NB4 (cell line): Measurements from ENCODE around the gene PNPO.

ENCODE experiments used
- DNase-seq: peaks from one replicate; pipeline ENCODE4 v3.0.0; 2010; ENCODE audit warnings: low read depth
- H3K4me3 ChIP-seq: one replicate; pipeline ENCODE4 v1.5.1; 2011; ENCODE audit warnings: mild to moderate bottlenecking, low read depth, low read length, moderate library complexity
- MYC ChIP-seq: IDR thresholded peaks from 2 replicates; pipeline ENCODE4 v1.6.1; 2011; ENCODE audit warnings: low read depth, low read length
- POLR2A ChIP-seq: IDR thresholded peaks from 2 replicates; pipeline ENCODE4 v1.6.1; 2011; ENCODE audit warnings: mild to moderate bottlenecking; ENCODE audit not compliant: insufficient read length; ENCODE audit errors: extremely low read depth
- TF ChIP-seq, protein P1 (sequence below): IDR thresholded peaks from one replicate; pipeline ENCODE4 v1.5.1; 2012; ENCODE audit warnings: low read depth, low read length
- TF ChIP-seq, protein P2 (sequence below): IDR thresholded peaks from 2 replicates; pipeline ENCODE4 v1.6.1; 2011; ENCODE audit warnings: low read depth, low read length

The PNPO gene

DNA sequence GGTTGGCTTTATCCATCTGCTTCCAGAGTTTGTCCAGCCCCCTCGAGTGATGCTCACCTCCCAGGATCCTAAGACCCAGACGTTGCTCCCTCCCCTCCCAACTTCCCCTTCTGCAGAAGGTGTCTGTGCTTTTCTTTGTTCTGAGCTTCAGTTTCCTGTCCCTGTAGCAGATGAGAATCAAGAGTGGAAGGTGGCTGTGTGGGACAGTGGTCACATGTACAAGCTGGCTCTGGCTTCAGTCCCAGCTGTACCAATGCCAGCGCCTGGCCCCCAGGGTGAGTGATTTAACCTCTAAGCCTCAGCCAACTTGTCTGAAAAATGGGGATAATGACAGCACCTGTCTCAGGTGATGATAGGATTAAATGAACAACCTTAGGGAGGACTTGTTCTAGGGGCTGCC is 8.6 kb downstream of the PNPO start:
- no peak for DNase-seq
- TF ChIP-seq POLR2A = no peak
- TF ChIP-seq, protein P1, sequence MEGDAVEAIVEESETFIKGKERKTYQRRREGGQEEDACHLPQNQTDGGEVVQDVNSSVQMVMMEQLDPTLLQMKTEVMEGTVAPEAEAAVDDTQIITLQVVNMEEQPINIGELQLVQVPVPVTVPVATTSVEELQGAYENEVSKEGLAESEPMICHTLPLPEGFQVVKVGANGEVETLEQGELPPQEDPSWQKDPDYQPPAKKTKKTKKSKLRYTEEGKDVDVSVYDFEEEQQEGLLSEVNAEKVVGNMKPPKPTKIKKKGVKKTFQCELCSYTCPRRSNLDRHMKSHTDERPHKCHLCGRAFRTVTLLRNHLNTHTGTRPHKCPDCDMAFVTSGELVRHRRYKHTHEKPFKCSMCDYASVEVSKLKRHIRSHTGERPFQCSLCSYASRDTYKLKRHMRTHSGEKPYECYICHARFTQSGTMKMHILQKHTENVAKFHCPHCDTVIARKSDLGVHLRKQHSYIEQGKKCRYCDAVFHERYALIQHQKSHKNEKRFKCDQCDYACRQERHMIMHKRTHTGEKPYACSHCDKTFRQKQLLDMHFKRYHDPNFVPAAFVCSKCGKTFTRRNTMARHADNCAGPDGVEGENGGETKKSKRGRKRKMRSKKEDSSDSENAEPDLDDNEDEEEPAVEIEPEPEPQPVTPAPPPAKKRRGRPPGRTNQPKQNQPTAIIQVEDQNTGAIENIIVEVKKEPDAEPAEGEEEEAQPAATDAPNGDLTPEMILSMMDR = no peak
- no peak for TF ChIP-seq MYC
- TF ChIP-seq, protein P2, sequence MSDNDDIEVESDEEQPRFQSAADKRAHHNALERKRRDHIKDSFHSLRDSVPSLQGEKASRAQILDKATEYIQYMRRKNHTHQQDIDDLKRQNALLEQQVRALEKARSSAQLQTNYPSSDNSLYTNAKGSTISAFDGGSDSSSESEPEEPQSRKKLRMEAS = no peak
- no peak overlapping the region for H3K4me3 ChIP-seq

- TF ChIP-seq, protein P1 = no peak
- no peak for TF ChIP-seq MYC
- TF ChIP-seq, protein P2 = no peak
- TF ChIP-seq POLR2A = no peak
- no peak for DNase-seq
- H3K4me3 ChIP-seq = no peak overlapping the region
Measured at GRCh38 chr17:47950448-47950847, 9.1 kb downstream of the PNPO start.

DNA sequence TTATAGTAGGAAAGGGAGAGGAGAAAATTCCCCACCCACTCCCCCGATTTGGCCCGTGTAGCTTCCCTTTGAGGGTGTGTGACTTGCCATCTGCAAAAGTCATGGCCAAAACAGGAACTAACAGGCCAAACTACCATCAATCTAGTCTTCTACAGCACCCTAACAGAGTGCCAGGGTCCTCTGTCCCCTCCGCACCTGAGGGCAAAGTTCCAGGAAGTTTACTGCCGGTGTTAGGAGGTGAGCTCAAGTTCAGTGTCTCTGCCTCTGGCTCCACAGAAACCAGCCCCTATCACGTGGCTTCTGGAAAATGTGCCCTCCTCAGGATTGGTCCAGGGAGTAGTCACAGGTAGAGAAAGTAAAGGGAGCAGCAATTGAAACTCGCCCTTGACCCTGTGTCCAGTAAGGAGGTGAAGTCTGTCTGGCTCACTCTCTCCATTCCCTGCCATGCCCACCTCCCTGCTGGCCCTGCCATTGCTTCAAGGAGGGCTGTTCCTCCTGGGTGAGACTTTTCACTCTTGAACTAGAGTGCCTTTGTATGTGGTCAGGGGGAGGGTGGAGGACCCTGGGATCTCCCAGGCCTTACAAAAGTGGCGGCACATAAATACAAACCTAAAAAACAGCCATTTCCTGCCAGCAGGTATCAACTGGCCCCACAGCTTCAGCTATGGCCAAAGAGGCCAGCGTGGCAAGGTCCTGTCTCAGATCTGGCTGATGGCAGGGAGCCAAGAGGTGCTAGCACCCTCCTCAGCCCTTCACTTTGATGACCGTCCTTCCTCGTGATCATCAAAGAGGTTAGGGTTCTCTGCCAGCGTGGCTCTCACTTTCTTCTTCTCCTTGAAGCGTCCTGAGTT is 11.0 kb downstream of the PNPO start:
- DNase-seq = no peak
- H3K4me3 ChIP-seq = no peak overlapping the region
- TF ChIP-seq, protein P2 = no peak
- TF ChIP-seq MYC = no peak
- TF ChIP-seq, protein P1 = no peak

- no peak for DNase-seq
- no peak overlapping the region for H3K4me3 ChIP-seq
- no peak for TF ChIP-seq POLR2A
- TF ChIP-seq MYC = no peak
- TF ChIP-seq, protein P1 = no peak
- TF ChIP-seq, protein P2 = no peak
Measured at GRCh38 chr17:47953909-47954308, 12.5 kb downstream of the PNPO start.

GRCh38 chr17:47955497-47956461 is 14.4 kb downstream of the PNPO start:
- H3K4me3 ChIP-seq = no peak overlapping the region
- no peak for DNase-seq
- TF ChIP-seq MYC = no peak
- TF ChIP-seq, protein P1 = no peak
- TF ChIP-seq, protein P2 = no peak
